Adrenal gland (tissue), 12 donors: ENCODE data around the gene SLC22A16. TPM values are rescaled to one million over a fixed set of nuclear protein-coding genes. Genes with fewer than 3 reads are reported as not detected.

ENCODE experiments used
- DNase-seq, 7 donors: peaks; one replicate each; pipeline ENCODE4 v3.0.0-alpha.2; 2019 to 2020
- H3K27ac ChIP-seq, 5 donors: fragments of 200-600 bp; sonication (generic) in 4 of 5; 1 replicate in 3 of 5; 2 replicates in 2 of 5; pipeline versions ENCODE4 v1.5.1 to v1.8.0; 2016 to 2020; ENCODE audit warnings: mild to moderate bottlenecking in 1 of 5
- H3K27me3 ChIP-seq: fragments of 200-600 bp; 2 replicates; pipeline ENCODE4 v1.8.0; 2021
- H3K36me3 ChIP-seq, 2 donors: fragments of 200-600 bp; replicated peaks in 1 of 2; 1 replicate in 1 of 2; 2 replicates in 1 of 2; pipeline versions ENCODE4 v1.5.1 to v1.8.0; 2018 to 2022
- H3K4me1 ChIP-seq, 2 donors: fragments of 200-600 bp; replicated peaks in 1 of 2; 1 replicate in 1 of 2; 2 replicates in 1 of 2; pipeline versions ENCODE4 v1.5.1 to v1.8.0; 2018 to 2021
- H3K4me3 ChIP-seq, 4 donors: fragments of 200-600 bp; sonication (generic) in 3 of 4; one replicate each; pipeline ENCODE4 v1.5.1; 2016 to 2018
- H3K9me3 ChIP-seq, 3 donors: fragments of 200-600 bp; sonication (generic) in 1 of 3; replicated peaks in 1 of 3; 1 replicate in 2 of 3; 2 replicates in 1 of 3; pipeline versions ENCODE4 v1.5.1 to v1.8.0; 2016 to 2021
- POLR2A ChIP-seq, 2 donors: fragments of 450-650 bp; IDR thresholded peaks; one replicate each; pipeline ENCODE4 v1.6.1; 2017; ENCODE audit warnings: antibody characterized with exemption in 2 of 2, mild to moderate bottlenecking in 2 of 2, moderate library complexity in 1 of 2
- WGBS, 4 donors: extraction: QIAGEN DNeasy Blood & Tissue Kit in 2 of 4; methylation state at CpG; one replicate each; pipeline versions ENCODE4 v1.1.5 to v1.1.7; 2013 to 2017; 5-methylcytosine and 5-hydroxymethylcytosine counted together
- intact Hi-C, 2 donors: fragments of 100-400 bp; cut with DNase I; formaldehyde crosslinking; loops; one replicate each; pipeline versions ENCODE4 v1.14.1 to v1.15.0; 2022 to 2023
- polyA plus RNA-seq, 3 donors: library from polyadenylated mRNA; stranded (reverse); fragments of 200-250 nt in 2 of 3; fragments of 350-450 nt in 1 of 3; fragmentation: Illumina TruSeq in 1 of 3; extraction: RNeasy Lipid Tissue Mini Kit (QIAGEN cat#74804) in 1 of 3; gene quantifications; one replicate each; pipeline ENCODE4 v1.2.3, GENCODE V29; 2013 to 2014
- total RNA-seq, 9 donors: library from RNA; depleted of rRNA in 4 of 9; stranded (reverse); fragments of >200 nt in 4 of 9; fragments of 120-200 nt in 1 of 9; fragmentation: NEBNext Ultra II Directional in 1 of 9; extraction: Animal tissue kit (Norgen Biotek cat#: 25700) in 1 of 9; gene quantifications; one replicate each; pipeline versions ENCODE4 v1.1.0 to v1.2.4, GENCODE V29; 2013 to 2023
- TF ChIP-seq, protein P1 (sequence below), 6 experiments: fragments of 450-650 bp in 4 of 6; fragments of 200-600 bp in 2 of 6; sonication (generic) in 1 of 6; IDR thresholded peaks; 1 replicate in 5 of 6; 2 replicates in 1 of 6; pipeline versions ENCODE4 v1.5.1 to v1.8.0; 2016 to 2021; ENCODE audit warnings: antibody characterized with exemption in 6 of 6, mild to moderate bottlenecking in 2 of 6, moderate library complexity in 1 of 6
- donor health status: healthy with polysubstance abuse.
- donor health status: Bipolar disorder and iron deficiency.
- donor health status: DM: yes; HTN: yes; CAD: no.
- donor health status: DM: no; HTN: no; CAD: no.
- donor health status: DM: no; HTN: no; CAD: no.
- donor health status: DM: yes; HTN: yes; CAD: no.

The SLC22A16 gene
- total and polyA plus RNA-seq, 12 donors: 0.11 to 1.6 (median 0.34) TPM; not detected in 7

- Histone ChIP-seq H3K4me3 (no peak overlapping the region), H3K4me1 (no peaks in the 10 kb centered on the region), H3K9me3 (no peaks in the 10 kb centered on the region), H3K27me3 (no peaks in the 10 kb centered on the region), H3K27ac (no peak overlapping the region), H3K36me3 (no peaks in the 10 kb centered on the region)
- no peak for DNase-seq
- intact Hi-C loops: no loop called here
- no peak for TF ChIP-seq POLR2A (IDR thresholded peaks at IDR 0.05)
- TF ChIP-seq, protein P1, sequence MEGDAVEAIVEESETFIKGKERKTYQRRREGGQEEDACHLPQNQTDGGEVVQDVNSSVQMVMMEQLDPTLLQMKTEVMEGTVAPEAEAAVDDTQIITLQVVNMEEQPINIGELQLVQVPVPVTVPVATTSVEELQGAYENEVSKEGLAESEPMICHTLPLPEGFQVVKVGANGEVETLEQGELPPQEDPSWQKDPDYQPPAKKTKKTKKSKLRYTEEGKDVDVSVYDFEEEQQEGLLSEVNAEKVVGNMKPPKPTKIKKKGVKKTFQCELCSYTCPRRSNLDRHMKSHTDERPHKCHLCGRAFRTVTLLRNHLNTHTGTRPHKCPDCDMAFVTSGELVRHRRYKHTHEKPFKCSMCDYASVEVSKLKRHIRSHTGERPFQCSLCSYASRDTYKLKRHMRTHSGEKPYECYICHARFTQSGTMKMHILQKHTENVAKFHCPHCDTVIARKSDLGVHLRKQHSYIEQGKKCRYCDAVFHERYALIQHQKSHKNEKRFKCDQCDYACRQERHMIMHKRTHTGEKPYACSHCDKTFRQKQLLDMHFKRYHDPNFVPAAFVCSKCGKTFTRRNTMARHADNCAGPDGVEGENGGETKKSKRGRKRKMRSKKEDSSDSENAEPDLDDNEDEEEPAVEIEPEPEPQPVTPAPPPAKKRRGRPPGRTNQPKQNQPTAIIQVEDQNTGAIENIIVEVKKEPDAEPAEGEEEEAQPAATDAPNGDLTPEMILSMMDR (IDR thresholded peaks at IDR 0.05): no peak
These were observed 4.7 kb upstream of the SLC22A16 start for GRCh38 chr6:110481081-110481480.

DNA sequence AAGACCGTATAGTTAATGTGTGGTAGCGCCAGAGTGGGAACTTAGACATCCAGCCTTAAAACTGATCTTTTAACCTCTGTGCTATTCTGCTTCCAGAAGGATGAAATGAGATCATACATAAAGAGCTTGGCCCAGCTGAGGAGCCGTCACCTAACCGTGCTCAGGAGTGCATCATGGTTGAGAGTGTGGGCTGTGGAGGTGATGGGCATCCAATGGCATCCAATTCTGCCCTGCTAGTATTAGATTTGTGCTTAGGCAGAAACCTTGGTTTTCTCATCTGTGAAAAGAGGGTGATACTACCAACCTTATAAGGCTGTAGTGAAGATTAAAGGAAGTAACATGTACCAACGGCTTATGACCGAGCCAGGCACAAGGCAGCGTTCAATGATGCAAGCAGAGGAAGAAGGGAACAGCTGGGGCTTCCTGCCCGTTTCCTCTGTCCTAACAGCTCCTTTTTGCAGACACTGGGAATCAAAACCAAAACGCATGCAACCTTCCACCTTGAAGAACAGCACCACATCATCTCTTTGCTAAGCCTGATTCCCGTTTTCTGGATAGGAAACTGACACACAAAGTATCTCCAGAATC, 1.3 kb downstream of the SLC22A16 start:
- Histone ChIP-seq H3K27me3 (no peaks in the 10 kb centered on the region), H3K36me3 (no peaks in the 10 kb centered on the region), H3K4me1 (no peaks in the 10 kb centered on the region), H3K4me3 (no peak overlapping the region), H3K9me3 (no peaks in the 10 kb centered on the region), H3K27ac (peak overlapping the region in 1 of 5 donors; percentile 22)
- intact Hi-C loops: no loop called here
- peak in 5 of 7 donors; percentile 29 to 69 (median 45) for DNase-seq
- WGBS, 4 donors: 64 to 74% (median 66%) methylated on average over 10 of the region's 10 CpGs
- no peak for TF ChIP-seq POLR2A (IDR thresholded peaks at IDR 0.05)
- TF ChIP-seq, protein P1 (IDR thresholded peaks at IDR 0.05): no peak

- no peak for DNase-seq
- WGBS, 4 donors: 75 to 88% (median 84%) methylated on average over 4 of the region's 4 CpGs
- TF ChIP-seq, protein P1 (IDR thresholded peaks at IDR 0.05): no peak
These were observed 1.9 kb downstream of the SLC22A16 start for GRCh38 chr6:110474500-110474899.

GRCh38 chr6:110472739-110473138, 3.7 kb downstream of the SLC22A16 start:
- intact Hi-C loops: no loop called here
- H3K36me3 ChIP-seq: no peaks in the 10 kb centered on the region
- H3K27me3 ChIP-seq: no peaks in the 10 kb centered on the region
- DNase-seq: no peak
- no peak overlapping the region for H3K27ac ChIP-seq
- no peak overlapping the region for H3K4me3 ChIP-seq
- no peaks in the 10 kb centered on the region for H3K4me1 ChIP-seq
- H3K9me3 ChIP-seq: no peaks in the 10 kb centered on the region
- 86 to 95% (median 93%) methylated on average over 4 of the region's 4 CpGs for WGBS, 4 donors
- TF ChIP-seq POLR2A (IDR thresholded peaks at IDR 0.05): no peak
- TF ChIP-seq, protein P1 (IDR thresholded peaks at IDR 0.05): no peak

More at GRCh38 chr6:110474500-110474899, 1.9 kb downstream of the SLC22A16 start:
- Histone ChIP-seq H3K9me3 (no peaks in the 10 kb centered on the region), H3K4me3 (no peak overlapping the region), H3K27me3 (no peaks in the 10 kb centered on the region), H3K4me1 (no peaks in the 10 kb centered on the region), H3K36me3 (no peaks in the 10 kb centered on the region), H3K27ac (no peak overlapping the region)
- intact Hi-C loops: no loop called here
